Raji (cell line): ENCODE results near the gene ZNF780B.

Source experiments
- POLR2A ChIP-seq: IDR thresholded peaks from 2 replicates; pipeline ENCODE4 v1.6.1; 2011; ENCODE audit warnings: low read depth, low read length, control low read depth; ENCODE audit not compliant: insufficient read depth

ZNF780B gene

GRCh38 chr19:40056505-40056904 is 474 bp upstream of the ZNF780B start:
- no peak for TF ChIP-seq POLR2A

- TF ChIP-seq POLR2A: no peak
These were observed 982 bp downstream of the ZNF780B start for GRCh38 chr19:40055049-40055448.

- TF ChIP-seq POLR2A: no peak
These were observed 1.4 kb downstream of the ZNF780B start for GRCh38 chr19:40054632-40055031.

- TF ChIP-seq POLR2A: no peak
These were observed 2.5 kb downstream of the ZNF780B start for GRCh38 chr19:40053491-40053890.

GRCh38 chr19:40035996-40036395 is 20.0 kb downstream of the ZNF780B start:
- no peak for TF ChIP-seq POLR2A

GRCh38 chr19:40033989-40034560 is 22.0 kb downstream of the ZNF780B start:
- TF ChIP-seq POLR2A: no peak

GRCh38 chr19:40026597-40026970 is 29.4 kb downstream of the ZNF780B start:
- no peak for TF ChIP-seq POLR2A

GRCh38 chr19:40025938-40026596 is 30.0 kb downstream of the ZNF780B start:
- TF ChIP-seq POLR2A: no peak

GRCh38 chr19:40023969-40024368 is 32.1 kb downstream of the ZNF780B start:
- no peak for TF ChIP-seq POLR2A

GRCh38 chr19:40013991-40014390 is 42.0 kb downstream of the ZNF780B start:
- TF ChIP-seq POLR2A: no peak

GRCh38 chr19:40009674-40010073 is 46.4 kb downstream of the ZNF780B start:
- no peak for TF ChIP-seq POLR2A

- TF ChIP-seq POLR2A: no peak
These were observed 49.7 kb downstream of the ZNF780B start for GRCh38 chr19:40006273-40006691.

GRCh38 chr19:40005691-40006272 is 50.2 kb downstream of the ZNF780B start:
- TF ChIP-seq POLR2A: no peak

GRCh38 chr19:39998501-39998900 is 57.5 kb downstream of the ZNF780B start:
- no peak for TF ChIP-seq POLR2A

GRCh38 chr19:39997638-39998216 is 58.3 kb downstream of the ZNF780B start:
- TF ChIP-seq POLR2A: no peak
